ENCODE results near the gene FNDC3B.

FNDC3B gene

GRCh38 chr3:172195407-172195754 lies 156.0 kb downstream of the FNDC3B start:
- no peak for DNase-seq

- no peak for DNase-seq
These were observed 158.0 kb downstream of the FNDC3B start for GRCh38 chr3:172197344-172197743.

- no peak for DNase-seq
These were observed 159.1 kb downstream of the FNDC3B start for GRCh38 chr3:172198428-172198827.

- DNase-seq: no peak
These were observed 160.5 kb downstream of the FNDC3B start for GRCh38 chr3:172199850-172200369.

GRCh38 chr3:172201136-172201869 lies 161.9 kb downstream of the FNDC3B start:
- DNase-seq: peak; percentile 34

- no peak for DNase-seq
These were observed 162.5 kb downstream of the FNDC3B start for GRCh38 chr3:172201870-172202236.

- no peak for DNase-seq
These were observed 163.4 kb downstream of the FNDC3B start for GRCh38 chr3:172202797-172203196.

- peak; percentile 70 for DNase-seq
These were observed 164.3 kb downstream of the FNDC3B start for GRCh38 chr3:172203522-172204258.

- DNase-seq: no peak
These were observed 165.3 kb downstream of the FNDC3B start for GRCh38 chr3:172204716-172205115.

GRCh38 chr3:172208586-172209332 lies 169.4 kb downstream of the FNDC3B start:
- DNase-seq: no peak

GRCh38 chr3:172209333-172210321 lies 170.2 kb downstream of the FNDC3B start:
- DNase-seq: no peak

- no peak for DNase-seq
These were observed 171.0 kb downstream of the FNDC3B start for GRCh38 chr3:172210355-172210754.

GRCh38 chr3:172211123-172211522 lies 171.7 kb downstream of the FNDC3B start:
- no peak for DNase-seq

- no peak for DNase-seq
These were observed 173.8 kb downstream of the FNDC3B start for GRCh38 chr3:172213200-172213599.

GRCh38 chr3:172213904-172214303 lies 174.5 kb downstream of the FNDC3B start:
- peak; percentile 75 for DNase-seq

GRCh38 chr3:172216267-172216666 lies 176.9 kb downstream of the FNDC3B start:
- no peak for DNase-seq

GRCh38 chr3:172216911-172217310 lies 177.5 kb downstream of the FNDC3B start:
- no peak for DNase-seq

- no peak for DNase-seq
These were observed 178.5 kb downstream of the FNDC3B start for GRCh38 chr3:172217877-172218276.

- no peak for DNase-seq
These were observed 179.3 kb downstream of the FNDC3B start for GRCh38 chr3:172218350-172219323.

GRCh38 chr3:172219750-172220149 lies 180.4 kb downstream of the FNDC3B start:
- DNase-seq: no peak

- DNase-seq: no peak
These were observed 182.2 kb downstream of the FNDC3B start for GRCh38 chr3:172221547-172221946.
